AG09319 (cell line): ENCODE data around the gene MRAP.
"Not testable (repeated sequence)": the region's sequence is repeated elsewhere in the genome, so short reads cannot be mapped to it uniquely, and the experiment has no call there.

Experiments used
- DNase-seq: peaks from one replicate; pipeline ENCODE4 v3.0.0-alpha.2; 2010; ENCODE audit warnings: low read depth; ENCODE audit errors: extremely low read depth
- CTCF ChIP-seq: IDR thresholded peaks from 2 replicates; pipeline ENCODE4 v1.5.1; 2011; ENCODE audit warnings: low read depth, mild to moderate bottlenecking, inconsistent platforms, low read length, moderate library complexity

Gene MRAP

DNA sequence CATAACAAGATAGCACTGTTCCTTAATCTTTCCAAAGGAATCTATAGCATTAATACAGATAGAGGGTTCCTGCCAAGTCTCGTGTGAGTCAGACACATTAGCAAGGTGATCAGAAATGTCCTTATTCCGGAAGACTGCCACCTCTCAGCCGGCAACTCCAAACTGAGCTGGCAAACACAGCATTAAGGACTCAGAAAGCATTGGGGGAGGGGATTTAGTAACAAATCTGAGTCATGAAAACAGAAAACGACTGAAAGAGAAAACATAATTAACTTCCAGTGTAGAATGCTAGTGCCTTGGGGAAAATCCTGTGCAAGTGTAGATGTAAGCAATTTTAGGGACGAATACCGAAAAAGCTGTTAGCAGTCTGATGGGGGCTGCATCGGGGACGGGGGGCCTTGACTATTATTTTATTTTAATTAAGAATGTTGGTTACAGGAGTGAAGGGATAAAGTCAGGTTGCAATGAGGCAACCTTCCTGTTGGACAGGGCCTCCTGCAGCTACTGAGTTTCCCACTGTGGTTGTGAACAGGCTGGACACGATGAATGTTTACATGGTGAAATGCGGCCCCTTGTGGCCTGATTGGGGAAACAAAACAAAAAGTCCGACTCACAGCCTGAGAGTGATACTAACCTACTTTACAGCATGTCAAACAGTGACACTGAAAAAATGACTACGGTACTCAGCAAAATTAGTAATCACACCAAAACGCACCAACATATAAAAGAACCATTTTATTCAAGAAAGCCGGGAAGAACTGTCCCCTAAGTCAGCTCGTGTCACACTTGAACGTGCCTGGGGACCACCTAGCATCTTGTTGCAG, 40.5 kb upstream of the MRAP start:
- peak; percentile 74 for TF ChIP-seq CTCF

GRCh38 chr21:32258786-32259048, 39.9 kb upstream of the MRAP start:
- not testable (repeated sequence) for DNase-seq

More for the DNA sequence above, 40.5 kb upstream of the MRAP start:
- peak; percentile 50 for DNase-seq

DNA sequence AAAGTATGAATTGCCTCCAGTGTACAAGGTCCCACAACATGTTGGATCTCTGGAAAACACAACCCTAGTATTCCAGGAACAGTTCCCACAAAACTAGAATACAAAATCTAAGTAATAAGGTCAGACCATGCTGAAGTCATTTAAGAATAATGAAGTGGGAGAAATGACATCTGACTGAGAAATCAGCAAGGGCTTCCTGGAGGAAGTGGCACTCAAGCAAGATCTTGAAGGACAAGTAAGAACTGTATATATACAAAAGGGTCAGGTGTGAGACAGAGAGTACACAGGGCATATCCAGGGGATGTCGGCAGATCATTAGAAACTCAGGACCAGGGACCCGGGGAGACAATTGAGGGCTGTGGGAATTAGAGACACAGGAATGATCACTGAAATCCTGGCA, 38.5 kb upstream of the MRAP start:
- TF ChIP-seq CTCF: no peak
- DNase-seq: no peak

- no peak for DNase-seq
- no peak for TF ChIP-seq CTCF
Observed at GRCh38 chr21:32261929-32262328, 36.7 kb upstream of the MRAP start.

GRCh38 chr21:32265321-32265720, 33.3 kb upstream of the MRAP start:
- DNase-seq: not testable (repeated sequence)

- no peak for DNase-seq
- no peak for TF ChIP-seq CTCF
Observed at GRCh38 chr21:32270748-32271147, 27.9 kb upstream of the MRAP start.

GRCh38 chr21:32276671-32277070, 22.0 kb upstream of the MRAP start:
- no peak for DNase-seq
- TF ChIP-seq CTCF: no peak

- no peak for TF ChIP-seq CTCF
- DNase-seq: no peak
Observed at GRCh38 chr21:32278103-32278502, 20.6 kb upstream of the MRAP start.
